Left forelimb (tissue), 1 donor: Measurements from ENCODE around the gene LCORL.
"Not testable (repeated sequence)": the region's sequence is repeated elsewhere in the genome, so short reads cannot be mapped to it uniquely, and the experiment has no call there.

ENCODE experiments used
- DNase-seq: peaks from one replicate; pipeline ENCODE4 v3.0.0-alpha.2; 2018; ENCODE audit warnings: low spot score

The LCORL gene

GRCh38 chr4:17932041-17932440, 89.5 kb downstream of the LCORL start:
- DNase-seq = no peak

GRCh38 chr4:17930256-17930655, 91.3 kb downstream of the LCORL start:
- no peak for DNase-seq

GRCh38 chr4:17924189-17924588, 97.4 kb downstream of the LCORL start:
- no peak for DNase-seq

GRCh38 chr4:17921451-17921850, 100.1 kb downstream of the LCORL start:
- DNase-seq = no peak

- DNase-seq = no peak
These were observed 100.9 kb downstream of the LCORL start for GRCh38 chr4:17920681-17921080.

- no peak for DNase-seq
These were observed 106.1 kb downstream of the LCORL start for GRCh38 chr4:17915439-17915838.

- no peak for DNase-seq
These were observed 109.5 kb downstream of the LCORL start for GRCh38 chr4:17912011-17912410.

- no peak for DNase-seq
These were observed 109.9 kb downstream of the LCORL start for GRCh38 chr4:17911608-17912007.

GRCh38 chr4:17898553-17899055, 123.0 kb downstream of the LCORL start:
- no peak for DNase-seq

GRCh38 chr4:17895481-17895880, 126.1 kb downstream of the LCORL start:
- DNase-seq = no peak

GRCh38 chr4:17894421-17894820, 127.1 kb downstream of the LCORL start:
- DNase-seq = no peak

GRCh38 chr4:17889692-17890091, 131.9 kb downstream of the LCORL start:
- no peak for DNase-seq

- no peak for DNase-seq
These were observed 137.0 kb downstream of the LCORL start for GRCh38 chr4:17884511-17884910.

GRCh38 chr4:17884063-17884462, 137.5 kb downstream of the LCORL start:
- no peak for DNase-seq

- no peak for DNase-seq
These were observed 143.9 kb downstream of the LCORL start for GRCh38 chr4:17877661-17878060.

- DNase-seq = no peak
These were observed 144.6 kb downstream of the LCORL start for GRCh38 chr4:17876943-17877342.

- DNase-seq = no peak
These were observed 146.0 kb downstream of the LCORL start for GRCh38 chr4:17875402-17876070.

- no peak for DNase-seq
These were observed 152.2 kb downstream of the LCORL start for GRCh38 chr4:17869327-17869726.

GRCh38 chr4:17867276-17867675, 154.3 kb downstream of the LCORL start:
- no peak for DNase-seq

- DNase-seq = no peak
These were observed 154.7 kb downstream of the LCORL start for GRCh38 chr4:17866810-17867209.

GRCh38 chr4:17865866-17866363, 155.6 kb downstream of the LCORL start:
- DNase-seq = no peak

GRCh38 chr4:17861906-17862305, 159.6 kb downstream of the LCORL start:
- not testable (repeated sequence) for DNase-seq

GRCh38 chr4:17859793-17860406, 161.7 kb downstream of the LCORL start:
- no peak for DNase-seq

- no peak for DNase-seq
These were observed 167.5 kb downstream of the LCORL start for GRCh38 chr4:17854036-17854435.
